ENCODE results near the gene GLI3. TPM values are rescaled to one million over a fixed set of nuclear protein-coding genes. Genes with fewer than 3 reads are reported as not detected.

The GLI3 gene
- total and polyA plus RNA-seq, 11 donors, result 0.50 to 14.4 (median 5.7) TPM

GRCh38 chr7:42238709-42239366, 1.8 kb upstream of the GLI3 start:
- Histone ChIP-seq H3K27ac (peak overlapping the region in 10 of 12 donors; percentile 59 to 95 (median 76)), H3K27me3 (peaks cover 0 to 39% (median 0%) of the 10 kb centered on the region in 9 donors), H3K4me3 (peak overlapping the region in 3 of 12 donors; percentile 82 to 91 (median 85)), H3K36me3 (no peaks in the 10 kb centered on the region), H3K9me3 (no peaks in the 10 kb centered on the region), H3K4me1 (peaks cover 0 to 16% (median 8%) of the 10 kb centered on the region in 12 donors)
- ATAC-seq (no peak), DNase-seq (no peak)
- WGBS, 4 donors, result 70 to 74% (median 73%) methylated on average over 15 of the region's 15 CpGs
- TF ChIP-seq POLR2A (IDR thresholded peaks at IDR 0.05), result no peak
- TF ChIP-seq, protein P1, sequence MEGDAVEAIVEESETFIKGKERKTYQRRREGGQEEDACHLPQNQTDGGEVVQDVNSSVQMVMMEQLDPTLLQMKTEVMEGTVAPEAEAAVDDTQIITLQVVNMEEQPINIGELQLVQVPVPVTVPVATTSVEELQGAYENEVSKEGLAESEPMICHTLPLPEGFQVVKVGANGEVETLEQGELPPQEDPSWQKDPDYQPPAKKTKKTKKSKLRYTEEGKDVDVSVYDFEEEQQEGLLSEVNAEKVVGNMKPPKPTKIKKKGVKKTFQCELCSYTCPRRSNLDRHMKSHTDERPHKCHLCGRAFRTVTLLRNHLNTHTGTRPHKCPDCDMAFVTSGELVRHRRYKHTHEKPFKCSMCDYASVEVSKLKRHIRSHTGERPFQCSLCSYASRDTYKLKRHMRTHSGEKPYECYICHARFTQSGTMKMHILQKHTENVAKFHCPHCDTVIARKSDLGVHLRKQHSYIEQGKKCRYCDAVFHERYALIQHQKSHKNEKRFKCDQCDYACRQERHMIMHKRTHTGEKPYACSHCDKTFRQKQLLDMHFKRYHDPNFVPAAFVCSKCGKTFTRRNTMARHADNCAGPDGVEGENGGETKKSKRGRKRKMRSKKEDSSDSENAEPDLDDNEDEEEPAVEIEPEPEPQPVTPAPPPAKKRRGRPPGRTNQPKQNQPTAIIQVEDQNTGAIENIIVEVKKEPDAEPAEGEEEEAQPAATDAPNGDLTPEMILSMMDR (IDR thresholded peaks at IDR 0.05), result no peak
- intact Hi-C loops (cut with DNase I), result loop anchor here in 3 of 10 donors (5.0 to 10.0 kb wide), 4 partner anchors 246 to 456 kb away; no protein-coding TSS in a partner anchor

DNA sequence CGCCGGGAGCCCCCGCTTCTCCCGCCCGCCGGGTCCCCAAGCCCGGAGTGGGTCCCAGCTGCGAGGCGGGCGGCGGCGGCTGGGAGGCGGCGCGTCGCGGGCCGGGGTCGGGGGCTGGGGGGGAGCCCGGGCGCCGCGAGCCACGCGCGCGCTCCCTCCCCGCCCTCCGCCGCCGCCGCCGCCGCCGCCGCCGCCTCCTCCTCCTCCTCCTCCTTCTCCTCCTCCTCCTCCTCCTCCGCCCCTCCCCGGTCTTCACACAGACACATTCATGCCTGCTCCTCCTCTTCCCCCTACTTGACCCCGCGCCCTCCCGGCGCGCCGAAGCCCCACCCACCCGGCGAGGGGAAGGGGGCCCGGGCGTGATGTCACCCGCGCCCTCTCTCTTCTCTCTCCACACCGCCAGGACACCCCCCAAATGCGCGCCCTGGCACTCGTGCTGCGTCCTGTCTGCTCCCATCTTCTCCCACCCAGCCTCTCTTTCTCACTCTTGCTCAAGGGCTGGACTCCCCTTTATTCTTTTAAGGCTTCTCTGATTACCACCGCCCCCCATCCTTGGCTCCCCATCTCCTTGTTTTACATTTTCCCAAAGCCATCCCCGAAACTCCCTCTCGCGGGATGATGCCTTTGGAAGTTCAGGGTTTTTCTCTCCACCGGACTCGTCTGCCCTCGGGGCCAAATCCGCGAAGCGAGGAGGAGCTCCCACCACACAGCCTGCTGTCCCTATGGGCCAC, 967 bp upstream of the GLI3 start:
- H3K9me3 ChIP-seq, result no peaks in the 10 kb centered on the region
- H3K4me1 ChIP-seq, result peaks cover 0 to 16% (median 8%) of the 10 kb centered on the region in 12 donors
- no peaks in the 10 kb centered on the region for H3K36me3 ChIP-seq
- 5 to 15% (median 9%) methylated on average over 29 to 55 of the region's 66 CpGs for WGBS, 4 donors
- H3K27me3 ChIP-seq, result peaks cover 0 to 40% (median 0%) of the 10 kb centered on the region in 9 donors
- H3K27ac ChIP-seq, result peak overlapping the region; percentile 64 to 95 (median 86)
- peak overlapping the region; percentile 42 to 95 (median 79) for H3K4me3 ChIP-seq
- ATAC-seq, result peak in 3 of 4 donors; percentile 38 to 59 (median 43)
- no peak for TF ChIP-seq POLR2A (IDR thresholded peaks at IDR 0.05)
- TF ChIP-seq, protein P1 (IDR thresholded peaks at IDR 0.05), result peak in 1 of 12 donors; percentile 2
- intact Hi-C loops (cut with DNase I), result loop anchor here in 4 of 10 donors (2.0 to 10.0 kb wide), 5 partner anchors 247 to 457 kb away; no protein-coding TSS in a partner anchor
- peak; percentile 76 to 83 (median 76) for DNase-seq

DNA sequence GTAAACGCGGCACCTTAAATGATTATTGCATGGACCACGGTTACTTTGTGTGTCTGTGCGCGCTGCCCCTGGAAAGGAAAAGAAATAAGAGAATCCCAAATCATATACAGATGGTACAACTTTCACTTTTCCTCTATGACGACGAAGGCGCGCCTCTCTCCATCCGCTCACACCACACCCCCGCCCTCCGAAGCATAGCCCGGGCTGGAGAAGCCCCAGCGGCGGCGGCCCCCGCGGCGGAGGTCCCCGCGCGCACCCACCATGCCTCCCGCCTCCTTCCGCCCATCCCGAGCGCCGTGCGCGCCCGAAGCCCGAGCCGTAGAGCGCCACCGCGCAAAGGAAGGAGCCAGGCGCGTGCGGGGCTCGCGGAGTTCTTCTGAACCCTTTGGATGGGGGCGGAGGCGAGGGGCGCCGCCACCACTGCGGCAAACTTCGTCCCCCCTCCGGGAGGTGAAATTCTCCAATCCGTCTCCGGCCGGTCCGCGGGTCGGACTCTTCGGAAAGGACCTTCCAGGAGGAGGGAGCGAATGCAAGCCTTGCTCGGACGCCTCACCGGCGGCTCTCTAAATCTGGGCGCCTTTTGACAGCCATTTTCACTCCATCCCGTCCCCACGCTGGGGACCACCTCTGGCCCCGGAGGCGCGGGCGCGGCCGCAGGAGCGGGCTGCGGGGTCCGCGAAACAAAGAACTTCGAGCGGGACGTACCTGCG, 588 bp downstream of the GLI3 start:
- peak; percentile 57 to 73 (median 62) for DNase-seq
- intact Hi-C loops (cut with DNase I), result loop anchor here in 4 of 10 donors (2.0 to 10.0 kb wide), 5 partner anchors 248 to 458 kb away; no protein-coding TSS in a partner anchor
- H3K27ac ChIP-seq, result peak overlapping the region; percentile 49 to 95 (median 86)
- TF ChIP-seq, protein P1 (IDR thresholded peaks at IDR 0.05), result no peak
- no peak for TF ChIP-seq POLR2A (IDR thresholded peaks at IDR 0.05)
- peak overlapping the region; percentile 42 to 95 (median 79) for H3K4me3 ChIP-seq
- no peaks in the 10 kb centered on the region for H3K36me3 ChIP-seq
- H3K9me3 ChIP-seq, result no peaks in the 10 kb centered on the region
- peaks cover 0 to 41% (median 0%) of the 10 kb centered on the region in 9 donors for H3K27me3 ChIP-seq
- H3K4me1 ChIP-seq, result peaks cover 0 to 15% (median 8%) of the 10 kb centered on the region in 12 donors
- 1% methylated on average over 33 to 76 of the region's 76 CpGs for WGBS, 4 donors
- ATAC-seq, result peak; percentile 24 to 57 (median 48)

Data from heart left ventricle (tissue), 16 donors.